NT2/D1 (cell line): Measurements from ENCODE around the gene SURF6.

Experiments
- SUZ12 ChIP-seq: IDR thresholded peaks from 2 replicates; pipeline ENCODE4 v1.6.1; 2011; ENCODE audit not compliant: insufficient read length, insufficient read depth; ENCODE audit errors: extremely low read depth
- ZNF274 ChIP-seq: IDR thresholded peaks from 2 replicates; pipeline ENCODE4 v1.6.1; 2011; ENCODE audit warnings: mild to moderate bottlenecking, low read depth, low read length

- TF ChIP-seq ZNF274 (no peak), SUZ12 (no peak)
Observed at GRCh38 chr9:133320421-133320881, 15.5 kb downstream of the SURF6 start.
